Stimulated activated CD4-positive, alpha-beta T cell treated with anti-CD3 and anti-CD28 coated beads, TNF-alpha, amount 100 ng/mL, for 48 hours (primary cell): ENCODE results near the gene CFAP97D2.

Experiments
- DNase-seq, 3 donors: peaks; one replicate each; pipeline ENCODE4 v3.0.0-alpha.2; 2020; ENCODE audit warnings: low read depth in 3 of 3

The CFAP97D2 gene

DNA sequence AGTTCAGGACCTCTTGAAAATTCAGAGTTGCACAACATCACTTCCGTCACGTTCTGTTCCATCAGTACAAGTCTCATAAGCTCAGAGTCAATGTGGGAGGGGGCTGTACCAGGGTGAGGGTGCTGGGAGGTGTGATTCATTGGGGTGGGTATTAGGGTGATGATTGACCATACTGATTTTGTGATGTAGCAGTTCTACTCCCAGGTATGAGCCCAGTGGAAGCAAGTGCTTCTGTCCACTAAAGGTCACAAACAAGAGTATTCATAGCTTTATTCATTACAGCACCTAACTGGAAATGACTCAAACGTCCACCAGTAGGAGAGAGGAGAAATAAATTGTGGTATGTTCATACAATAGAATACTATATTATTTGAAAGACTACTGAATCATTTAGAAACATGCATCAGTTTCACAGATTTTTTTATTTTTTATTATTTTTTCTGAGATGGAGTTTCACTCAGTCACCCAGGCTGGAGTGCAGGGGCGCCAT lies 90.3 kb downstream of the CFAP97D2 start:
- no peak for DNase-seq
